Lung (tissue), 12 donors: ENCODE results near the gene MUC15. TPM values are rescaled to one million over a fixed set of nuclear protein-coding genes. Genes with fewer than 3 reads are reported as not detected.
"Not testable (repeated sequence)": the region's sequence is repeated elsewhere in the genome, so short reads cannot be mapped to it uniquely, and the experiment has no call there.

Source experiments
- ATAC-seq: fragments of 200-7000 bp; cut with Tn5 transposase; one replicate; pipeline ENCODE4 v1.9.1; 2020; ENCODE audit warnings: moderate number of reproducible peaks; ENCODE audit not compliant: insufficient read depth, low FRiP score
- DNase-seq, 3 donors: peaks; one replicate each; pipeline ENCODE4 v3.0.0-alpha.2; 2013 to 2017
- H3K27ac ChIP-seq, 2 donors: one replicate each; pipeline ENCODE4 v1.5.1; 2013; ENCODE audit warnings: mild to moderate bottlenecking in 2 of 2, moderate library complexity in 2 of 2, control low read depth in 1 of 2, inconsistent platforms in 1 of 2, low read depth in 1 of 2, low read length in 1 of 2
- H3K27me3 ChIP-seq, 3 donors: one replicate each; pipeline ENCODE4 v1.5.1; 2013; ENCODE audit warnings: low read length in 2 of 3; ENCODE audit not compliant: control insufficient read depth in 3 of 3, insufficient read depth in 3 of 3
- H3K36me3 ChIP-seq, 4 donors: one replicate each; pipeline ENCODE4 v1.5.1; 2013; ENCODE audit warnings: low read length in 4 of 4, mild to moderate bottlenecking in 1 of 4, moderate library complexity in 1 of 4; ENCODE audit not compliant: control insufficient read depth in 4 of 4, insufficient read depth in 4 of 4
- H3K4me1 ChIP-seq, 5 donors: one replicate each; pipeline ENCODE4 v1.5.1; 2013; ENCODE audit warnings: low read length in 5 of 5, mild to moderate bottlenecking in 2 of 5, moderate library complexity in 1 of 5; ENCODE audit not compliant: control insufficient read depth in 5 of 5, insufficient read depth in 5 of 5
- H3K4me3 ChIP-seq: one replicate; pipeline ENCODE4 v1.5.1; 2013; ENCODE audit warnings: mild to moderate bottlenecking, control low read depth, moderate library complexity
- H3K9ac ChIP-seq, 2 donors: one replicate each; pipeline ENCODE4 v1.5.1; 2013; ENCODE audit warnings: low read length in 2 of 2, control low read depth in 1 of 2; ENCODE audit not compliant: insufficient read depth in 1 of 2
- H3K9me3 ChIP-seq, 4 donors: one replicate each; pipeline ENCODE4 v1.5.1; 2013; ENCODE audit warnings: low read length in 3 of 4, mild to moderate bottlenecking in 1 of 4, moderate library complexity in 1 of 4; ENCODE audit not compliant: control insufficient read depth in 4 of 4, insufficient read depth in 3 of 4
- WGBS, 2 donors: extraction: QIAGEN DNeasy Blood & Tissue Kit; methylation state at CpG; one replicate each; pipeline ENCODE4 v1.1.7; 2013; 5-methylcytosine and 5-hydroxymethylcytosine counted together
- polyA plus RNA-seq, 2 donors: library from polyadenylated mRNA; stranded (reverse); fragments of 200-250 nt; gene quantifications; one replicate each; pipeline ENCODE4 v1.2.1, GENCODE V29; 2013
- total RNA-seq, 2 donors: library from RNA; depleted of rRNA in 1 of 2; stranded (reverse); fragments of >200 nt in 1 of 2; gene quantifications; one replicate each; pipeline ENCODE4 v1.2.1, GENCODE V29; 2014 to 2021
- TF ChIP-seq, protein P1 (sequence below): IDR thresholded peaks from 2 replicates; pipeline ENCODE4 v1.5.1; 2012; ENCODE audit warnings: mild to moderate bottlenecking; ENCODE audit errors: control extremely low read depth, extremely low read depth
- donor health status: control.
- donor health status: control.
- donor health status: Bipolar disorder and iron deficiency.
- donor health status: healthy.
- donor health status: DM: yes; HTN: yes; CAD: no.

MUC15 gene
- total and polyA plus RNA-seq, 4 donors: 4.6 to 12.1 (median 8.5) TPM

DNA sequence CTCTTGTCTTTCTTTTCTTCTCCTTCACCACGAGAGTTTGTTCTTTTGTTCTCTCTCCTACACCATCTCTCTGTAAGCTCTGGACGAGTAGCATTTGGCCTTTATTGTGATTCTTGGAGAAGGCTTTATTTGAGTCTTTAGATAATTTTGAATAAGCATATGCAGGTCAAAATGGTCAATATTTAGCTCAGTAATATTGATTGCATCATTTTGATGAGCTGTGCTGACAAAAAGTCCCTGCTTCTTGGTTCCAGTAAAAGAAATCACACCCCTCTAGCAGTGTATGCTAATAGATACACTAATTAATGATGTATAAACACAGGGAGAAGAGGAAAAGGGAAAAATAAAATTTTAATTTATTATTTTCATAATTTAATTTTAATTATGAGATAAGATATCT lies 25.8 kb upstream of the MUC15 start:
- peak in 2 of 3 donors; percentile 38 to 60 for DNase-seq
- H3K9me3 ChIP-seq: no peaks in the 10 kb centered on the region
- H3K27me3 ChIP-seq: no peaks in the 10 kb centered on the region
- WGBS, 2 donors: 83% methylated on average over 2 of the region's 2 CpGs
- TF ChIP-seq, protein P1, sequence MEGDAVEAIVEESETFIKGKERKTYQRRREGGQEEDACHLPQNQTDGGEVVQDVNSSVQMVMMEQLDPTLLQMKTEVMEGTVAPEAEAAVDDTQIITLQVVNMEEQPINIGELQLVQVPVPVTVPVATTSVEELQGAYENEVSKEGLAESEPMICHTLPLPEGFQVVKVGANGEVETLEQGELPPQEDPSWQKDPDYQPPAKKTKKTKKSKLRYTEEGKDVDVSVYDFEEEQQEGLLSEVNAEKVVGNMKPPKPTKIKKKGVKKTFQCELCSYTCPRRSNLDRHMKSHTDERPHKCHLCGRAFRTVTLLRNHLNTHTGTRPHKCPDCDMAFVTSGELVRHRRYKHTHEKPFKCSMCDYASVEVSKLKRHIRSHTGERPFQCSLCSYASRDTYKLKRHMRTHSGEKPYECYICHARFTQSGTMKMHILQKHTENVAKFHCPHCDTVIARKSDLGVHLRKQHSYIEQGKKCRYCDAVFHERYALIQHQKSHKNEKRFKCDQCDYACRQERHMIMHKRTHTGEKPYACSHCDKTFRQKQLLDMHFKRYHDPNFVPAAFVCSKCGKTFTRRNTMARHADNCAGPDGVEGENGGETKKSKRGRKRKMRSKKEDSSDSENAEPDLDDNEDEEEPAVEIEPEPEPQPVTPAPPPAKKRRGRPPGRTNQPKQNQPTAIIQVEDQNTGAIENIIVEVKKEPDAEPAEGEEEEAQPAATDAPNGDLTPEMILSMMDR: no peak
- H3K4me1 ChIP-seq: peaks cover 0 to 12% (median 0%) of the 10 kb centered on the region in 5 donors
- H3K4me3 ChIP-seq: no peak overlapping the region
- no peaks in the 10 kb centered on the region for H3K36me3 ChIP-seq
- H3K9ac ChIP-seq: no peak overlapping the region
- H3K27ac ChIP-seq: no peak overlapping the region
- no peak for ATAC-seq

DNA sequence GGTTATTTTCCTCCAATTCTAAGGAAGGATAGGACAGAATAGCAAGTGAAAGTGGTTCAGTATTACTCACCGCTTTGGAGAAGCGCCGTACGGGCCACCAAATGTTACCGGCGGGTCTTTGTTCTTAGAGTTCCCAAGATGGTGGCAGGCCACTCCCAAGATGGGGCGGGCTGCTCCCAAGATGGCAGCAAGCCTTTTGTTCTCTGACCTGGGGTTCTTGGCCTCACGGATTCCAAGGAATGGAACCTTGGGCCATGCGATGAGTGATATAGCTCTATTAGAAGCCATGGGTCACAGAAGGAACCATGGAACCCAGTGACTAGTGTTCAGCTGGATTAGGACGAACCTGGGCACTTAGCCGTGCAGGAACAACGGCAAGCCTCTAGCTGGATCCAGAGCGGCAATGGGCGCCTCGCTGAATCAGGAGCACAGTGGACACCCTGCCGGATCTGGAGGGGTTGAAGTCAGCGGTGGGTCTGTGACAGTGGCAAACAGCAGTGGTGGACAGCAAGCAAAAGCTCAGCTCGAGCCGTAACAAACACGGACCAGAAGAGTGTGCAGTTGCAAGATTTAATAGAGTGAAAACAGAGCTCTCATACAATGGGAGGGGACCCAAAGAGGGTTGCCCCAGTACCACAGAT lies 25.1 kb upstream of the MUC15 start:
- not testable (repeated sequence) for DNase-seq, H3K4me3 ChIP-seq, H3K27me3 ChIP-seq, H3K36me3 ChIP-seq, H3K27ac ChIP-seq, H3K9ac ChIP-seq, ATAC-seq, H3K9me3 ChIP-seq
- H3K4me1 ChIP-seq: peaks cover 0 to 12% (median 0%) of the 10 kb centered on the region in 5 donors
- 94 to 97% methylated on average over 20 of the region's 20 CpGs for WGBS, 2 donors

DNA sequence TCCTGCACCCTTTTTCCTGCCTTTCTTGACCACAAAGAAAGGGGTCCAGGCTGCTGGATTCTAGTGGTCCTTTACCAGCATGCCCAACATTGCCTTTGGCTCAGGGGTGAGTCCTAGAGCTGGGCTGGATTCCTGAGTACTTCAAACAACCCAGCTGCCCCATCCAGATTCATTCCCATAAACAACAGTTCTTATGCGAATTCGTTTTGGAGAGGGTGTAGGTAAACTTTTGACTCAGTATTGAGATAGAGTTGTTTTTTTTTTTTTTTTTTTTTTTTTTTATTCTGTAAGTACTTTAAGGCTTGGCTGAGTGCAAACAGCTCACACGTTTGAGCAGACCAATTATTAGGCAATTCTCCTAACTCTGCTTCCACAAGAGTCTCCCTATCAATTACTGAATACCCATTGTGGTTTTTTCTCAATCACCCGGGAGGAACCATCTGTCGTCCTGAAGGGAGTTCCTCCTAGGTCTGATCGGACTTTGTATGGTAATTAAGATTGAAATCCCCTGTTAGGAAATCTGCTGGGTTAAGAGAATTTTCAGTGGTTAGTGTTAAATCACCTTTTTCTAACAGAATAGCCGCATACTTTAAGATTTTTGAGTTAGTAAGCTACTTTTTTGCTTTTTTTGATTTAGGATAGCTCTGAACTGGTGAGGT lies 23.3 kb upstream of the MUC15 start:
- not testable (repeated sequence) for H3K4me3 ChIP-seq, DNase-seq, H3K9me3 ChIP-seq, H3K9ac ChIP-seq, H3K36me3 ChIP-seq, H3K27ac ChIP-seq, ATAC-seq, H3K27me3 ChIP-seq
- H3K4me1 ChIP-seq: peaks cover 0 to 12% (median 0%) of the 10 kb centered on the region in 5 donors
- 35 to 39% methylated on average over 7 of the region's 7 CpGs for WGBS, 2 donors

DNA sequence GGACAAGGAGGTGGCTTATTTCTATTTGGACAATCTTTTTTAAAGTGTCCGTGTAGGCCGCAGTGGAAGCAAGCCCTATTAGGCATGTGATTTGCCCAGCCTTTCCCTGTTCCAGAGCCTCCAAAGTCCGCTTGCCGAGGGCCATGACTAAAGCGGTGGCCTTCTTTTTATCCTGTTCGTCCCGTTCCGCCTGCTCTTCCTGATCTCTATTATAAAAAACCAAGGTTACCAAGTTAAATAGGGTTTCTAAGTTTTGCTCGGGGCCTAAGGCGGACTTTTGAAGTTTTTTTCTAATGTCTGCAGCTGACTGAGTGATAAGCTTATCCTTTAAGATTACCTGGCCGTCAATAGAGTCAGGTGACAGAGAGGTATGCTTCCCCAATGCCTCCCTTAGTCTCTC lies 21.6 kb upstream of the MUC15 start:
- DNase-seq (no peak), ATAC-seq (no peak)
- no peaks in the 10 kb centered on the region for H3K36me3 ChIP-seq
- H3K9ac ChIP-seq: no peak overlapping the region
- H3K27ac ChIP-seq: no peak overlapping the region
- TF ChIP-seq, protein P1: no peak
- 90 to 96% methylated on average over 11 of the region's 11 CpGs for WGBS, 2 donors
- H3K4me1 ChIP-seq: peaks cover 0 to 12% (median 0%) of the 10 kb centered on the region in 5 donors
- no peak overlapping the region for H3K4me3 ChIP-seq
- H3K9me3 ChIP-seq: no peaks in the 10 kb centered on the region
- H3K27me3 ChIP-seq: no peaks in the 10 kb centered on the region
